Endometrial microvascular endothelial cells (primary cell): ENCODE results near the gene FHL1. TPM values are rescaled to one million over a fixed set of nuclear protein-coding genes. Genes with fewer than 3 reads are reported as not detected.

Experiments used
- in situ Hi-C: cut with HindIII; loops from 2 replicates; pipeline ENCODE4 v1.10.0; 2017; ENCODE audit warnings: low sequenced_read_pairs, low pct_unique_long_range_greater_than_20kb; ENCODE audit errors: inconsistent ontology term
- total RNA-seq: library from RNA; depleted of rRNA; stranded (reverse); fragments of >200 nt; gene quantifications from one replicate; pipeline ENCODE4 v1.2.3, GENCODE V29; 2015; ENCODE audit errors: inconsistent ontology term

The FHL1 gene
- total RNA-seq, 1 donor from 2014 or later: 66.1 TPM

- in situ Hi-C loops: no loop called here
Measured at GRCh38 chrX:136176399-136176825, 29.1 kb downstream of the FHL1 start.

- in situ Hi-C loops: no loop called here
Measured at GRCh38 chrX:136179133-136179532, 31.8 kb downstream of the FHL1 start.

- in situ Hi-C loops: no loop called here
Measured at GRCh38 chrX:136182414-136182813, 35.1 kb downstream of the FHL1 start.

- in situ Hi-C loops: no loop called here
Measured at GRCh38 chrX:136183172-136183571, 35.8 kb downstream of the FHL1 start.

- in situ Hi-C loops: no loop called here
Measured at GRCh38 chrX:136183917-136184316, 36.6 kb downstream of the FHL1 start.

GRCh38 chrX:136185401-136186022 lies 38.2 kb downstream of the FHL1 start:
- in situ Hi-C loops: no loop called here

GRCh38 chrX:136186023-136186413 lies 38.7 kb downstream of the FHL1 start:
- in situ Hi-C loops: no loop called here

GRCh38 chrX:136189222-136189621 lies 41.9 kb downstream of the FHL1 start:
- in situ Hi-C loops: no loop called here

- in situ Hi-C loops: no loop called here
Measured at GRCh38 chrX:136190038-136190713, 42.8 kb downstream of the FHL1 start.

- in situ Hi-C loops: no loop called here
Measured at GRCh38 chrX:136191171-136191570, 43.8 kb downstream of the FHL1 start.

GRCh38 chrX:136192135-136192534 lies 44.8 kb downstream of the FHL1 start:
- in situ Hi-C loops: no loop called here

GRCh38 chrX:136192839-136193414 lies 45.6 kb downstream of the FHL1 start:
- in situ Hi-C loops: no loop called here

GRCh38 chrX:136193771-136194170 lies 46.4 kb downstream of the FHL1 start:
- in situ Hi-C loops: no loop called here

GRCh38 chrX:136194536-136194935 lies 47.2 kb downstream of the FHL1 start:
- in situ Hi-C loops: no loop called here

- in situ Hi-C loops: no loop called here
Measured at GRCh38 chrX:136195247-136195646, 47.9 kb downstream of the FHL1 start.

- in situ Hi-C loops: no loop called here
Measured at GRCh38 chrX:136196691-136197155, 49.4 kb downstream of the FHL1 start.

- in situ Hi-C loops: no loop called here
Measured at GRCh38 chrX:136198010-136198409, 50.7 kb downstream of the FHL1 start.

GRCh38 chrX:136198678-136199243 lies 51.4 kb downstream of the FHL1 start:
- in situ Hi-C loops: no loop called here

GRCh38 chrX:136199365-136199764 lies 52.0 kb downstream of the FHL1 start:
- in situ Hi-C loops: no loop called here

GRCh38 chrX:136200466-136200865 lies 53.1 kb downstream of the FHL1 start:
- in situ Hi-C loops: no loop called here
